ENCODE measurements around the gene MYO3B.

The MYO3B gene

GRCh38 chr2:170679607-170680079 is 501.7 kb downstream of the MYO3B start:
- no peak overlapping the region for H3K4me3 ChIP-seq (ENCODE audit: low read depth, low read length)
- TF ChIP-seq CTCF (IDR thresholded peaks at IDR 0.05; ENCODE audit: low read depth, low read length, missing control alignments): no peak
- no peak for DNase-seq (ENCODE audit: low read depth)

- no peak for TF ChIP-seq CTCF (IDR thresholded peaks at IDR 0.05; ENCODE audit: low read depth, low read length, missing control alignments)
- DNase-seq (ENCODE audit: low read depth): peak; percentile 31
- no peak overlapping the region for H3K4me3 ChIP-seq (ENCODE audit: low read depth, low read length)
Observed at GRCh38 chr2:170680172-170680941, 502.4 kb downstream of the MYO3B start.

- no peak overlapping the region for H3K4me3 ChIP-seq (ENCODE audit: low read depth, low read length)
- TF ChIP-seq CTCF (IDR thresholded peaks at IDR 0.05; ENCODE audit: low read depth, low read length, missing control alignments): no peak
Observed at GRCh38 chr2:170681311-170681710, 503.4 kb downstream of the MYO3B start.

GRCh38 chr2:170685591-170685990 is 507.6 kb downstream of the MYO3B start:
- no peak overlapping the region for H3K4me3 ChIP-seq (ENCODE audit: low read depth, low read length)
- DNase-seq (ENCODE audit: low read depth): no peak
- no peak for TF ChIP-seq CTCF (IDR thresholded peaks at IDR 0.05; ENCODE audit: low read depth, low read length, missing control alignments)

More at GRCh38 chr2:170681311-170681710, 503.4 kb downstream of the MYO3B start:
- DNase-seq (ENCODE audit: low read depth): no peak

- DNase-seq (ENCODE audit: low read depth): no peak
- TF ChIP-seq CTCF (IDR thresholded peaks at IDR 0.05; ENCODE audit: low read depth, low read length, missing control alignments): no peak
Observed at GRCh38 chr2:170689481-170689880, 511.5 kb downstream of the MYO3B start.

GRCh38 chr2:170690640-170691039 is 512.7 kb downstream of the MYO3B start:
- no peak overlapping the region for H3K4me3 ChIP-seq (ENCODE audit: low read depth, low read length)
- no peak for DNase-seq (ENCODE audit: low read depth)
- no peak for TF ChIP-seq CTCF (IDR thresholded peaks at IDR 0.05; ENCODE audit: low read depth, low read length, missing control alignments)

More at GRCh38 chr2:170689481-170689880, 511.5 kb downstream of the MYO3B start:
- no peak overlapping the region for H3K4me3 ChIP-seq (ENCODE audit: low read depth, low read length)

GRCh38 chr2:170694316-170694715 is 516.4 kb downstream of the MYO3B start:
- no peak overlapping the region for H3K4me3 ChIP-seq (ENCODE audit: low read depth, low read length)
- no peak for DNase-seq (ENCODE audit: low read depth)
- TF ChIP-seq CTCF (IDR thresholded peaks at IDR 0.05; ENCODE audit: low read depth, low read length, missing control alignments): no peak
